Ectodermal cell (in vitro differentiated cells): ENCODE measurements around the gene TMEM208.

Experiments used
- H3K27ac ChIP-seq: 2 replicates; pipeline ENCODE4 v1.7.0; 2013; ENCODE audit warnings: mild to moderate bottlenecking, low read depth, low read length; ENCODE audit not compliant: insufficient read depth, poor library complexity, severe bottlenecking
- H3K27me3 ChIP-seq: 2 replicates; pipeline ENCODE4 v1.7.0; 2013; ENCODE audit warnings: mild to moderate bottlenecking, low read length; ENCODE audit not compliant: insufficient read depth, control insufficient read depth, poor library complexity, severe bottlenecking
- H3K36me3 ChIP-seq: one replicate; pipeline ENCODE4 v1.7.0; 2013; ENCODE audit warnings: low read length; ENCODE audit not compliant: control insufficient read depth, insufficient read depth
- H3K4me1 ChIP-seq: one replicate; pipeline ENCODE4 v1.7.0; 2013; ENCODE audit warnings: low read length; ENCODE audit not compliant: control insufficient read depth, insufficient read depth
- H3K4me3 ChIP-seq: 2 replicates; pipeline ENCODE4 v1.7.0; 2013; ENCODE audit warnings: low read depth, low read length, control low read depth; ENCODE audit not compliant: insufficient read depth
- H3K9me3 ChIP-seq: 2 replicates; pipeline ENCODE4 v1.7.0; 2013; ENCODE audit warnings: mild to moderate bottlenecking, low read length, moderate library complexity; ENCODE audit not compliant: control insufficient read depth
- WGBS, 2 experiments: methylation state at CpG; one replicate each; pipeline ENCODE4 v1.1.7; 2013; ENCODE audit warnings: missing lambda C conversion rate in 2 of 2; 5-methylcytosine and 5-hydroxymethylcytosine counted together

Gene TMEM208

GRCh38 chr16:67227567-67227921, 614 bp downstream of the TMEM208 start:
- Histone ChIP-seq H3K27me3 (no peaks in the 10 kb centered on the region), H3K9me3 (no peaks in the 10 kb centered on the region), H3K4me3 (peak overlapping the region; percentile 100), H3K27ac (no peak overlapping the region), H3K4me1 (peaks cover 6% of the 10 kb centered on the region), H3K36me3 (peaks cover 9% of the 10 kb centered on the region)
- WGBS, 2 experiments = 35% methylated on average over 12 of the region's 12 CpGs

GRCh38 chr16:67228034-67228785, 1.3 kb downstream of the TMEM208 start:
- no peaks in the 10 kb centered on the region for H3K27me3 ChIP-seq
- peaks cover 6% of the 10 kb centered on the region for H3K4me1 ChIP-seq
- no peak overlapping the region for H3K27ac ChIP-seq
- H3K9me3 ChIP-seq = no peaks in the 10 kb centered on the region
- H3K4me3 ChIP-seq = peak overlapping the region; percentile 100
- WGBS, 2 experiments = 94 to 95% methylated on average over 9 of the region's 9 CpGs
- peaks cover 9% of the 10 kb centered on the region for H3K36me3 ChIP-seq

DNA sequence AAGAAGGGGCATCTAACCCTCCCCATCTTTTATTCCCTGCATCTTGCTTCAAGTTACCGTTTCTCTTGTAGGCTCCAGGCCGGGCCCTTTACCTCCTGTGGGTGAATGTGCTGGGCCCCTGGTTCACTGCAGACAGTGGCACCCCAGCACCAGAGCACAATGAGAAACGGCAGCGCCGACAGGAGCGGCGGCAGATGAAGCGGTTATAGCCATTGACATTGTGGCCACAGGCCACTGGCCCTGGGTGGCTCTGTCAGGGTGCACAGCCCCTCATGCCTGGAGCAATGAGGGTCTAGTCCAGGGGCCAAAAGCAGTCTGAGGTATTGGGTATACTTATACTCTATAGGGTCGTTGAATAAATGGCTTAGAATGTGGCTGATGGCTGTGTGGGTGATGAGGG, 2.0 kb downstream of the TMEM208 start:
- WGBS, 2 experiments = 93 to 96% methylated on average over 9 of the region's 9 CpGs
- Histone ChIP-seq H3K9me3 (no peaks in the 10 kb centered on the region), H3K27me3 (no peaks in the 10 kb centered on the region), H3K4me3 (no peak overlapping the region), H3K36me3 (peaks cover 9% of the 10 kb centered on the region), H3K4me1 (peaks cover 6% of the 10 kb centered on the region), H3K27ac (no peak overlapping the region)

DNA sequence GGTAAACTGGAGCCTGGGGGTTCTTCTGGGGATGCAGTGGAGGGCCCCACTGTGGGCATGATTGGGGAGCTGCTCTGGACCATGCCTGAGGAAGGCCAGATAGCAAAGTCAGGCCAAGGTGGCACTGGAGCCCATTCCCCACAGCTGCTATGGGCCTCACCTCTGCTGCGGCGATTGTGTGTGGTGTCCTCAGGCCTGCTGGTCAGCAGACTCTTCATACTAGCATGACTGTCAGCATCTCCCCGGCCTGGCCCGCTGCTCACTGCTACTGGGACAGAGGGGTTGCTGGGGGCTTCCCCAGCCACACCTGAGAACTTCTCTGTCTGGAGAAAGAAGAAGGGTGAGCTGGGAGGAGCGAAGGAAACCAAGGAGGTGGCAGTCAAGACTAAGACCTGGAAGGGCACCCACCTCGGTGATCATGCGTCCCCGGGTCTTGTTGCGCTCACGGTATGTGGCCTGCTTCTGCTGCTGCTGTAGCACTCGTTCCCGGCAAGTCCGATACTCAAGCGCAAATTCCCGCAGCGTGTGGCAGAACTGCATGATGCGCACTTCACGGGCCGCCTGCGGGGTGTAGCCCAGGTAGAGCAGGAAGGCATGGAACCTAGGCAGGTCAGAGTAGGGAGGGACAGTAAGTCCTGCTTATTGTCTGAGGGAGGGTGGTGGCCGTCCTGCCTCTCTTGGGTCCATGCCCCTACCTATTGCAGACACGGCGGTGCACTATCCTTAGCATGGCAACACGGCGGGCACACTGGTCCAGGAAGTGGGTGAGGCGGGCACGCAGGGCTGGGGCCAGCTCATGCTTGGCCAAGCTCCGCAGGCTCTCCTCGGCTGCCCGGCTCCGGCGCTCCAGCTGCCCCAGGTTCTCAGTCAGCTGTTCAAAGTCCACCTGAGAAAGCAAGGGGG, 3.2 kb downstream of the TMEM208 start:
- H3K36me3 ChIP-seq = peaks cover 9% of the 10 kb centered on the region
- WGBS, 2 experiments = 95% methylated on average over 32 of the region's 32 CpGs

GRCh38 chr16:67230809-67231660, 4.1 kb downstream of the TMEM208 start:
- Histone ChIP-seq H3K27ac (no peak overlapping the region), H3K36me3 (peaks cover 9% of the 10 kb centered on the region), H3K4me1 (peaks cover 3% of the 10 kb centered on the region), H3K9me3 (no peaks in the 10 kb centered on the region), H3K4me3 (no peak overlapping the region), H3K27me3 (no peaks in the 10 kb centered on the region)
- 94 to 96% methylated on average over 12 of the region's 12 CpGs for WGBS, 2 experiments

More for the DNA sequence above, 3.2 kb downstream of the TMEM208 start:
- Histone ChIP-seq H3K4me3 (no peak overlapping the region), H3K4me1 (peaks cover 6% of the 10 kb centered on the region), H3K27me3 (no peaks in the 10 kb centered on the region), H3K9me3 (no peaks in the 10 kb centered on the region), H3K27ac (no peak overlapping the region)

DNA sequence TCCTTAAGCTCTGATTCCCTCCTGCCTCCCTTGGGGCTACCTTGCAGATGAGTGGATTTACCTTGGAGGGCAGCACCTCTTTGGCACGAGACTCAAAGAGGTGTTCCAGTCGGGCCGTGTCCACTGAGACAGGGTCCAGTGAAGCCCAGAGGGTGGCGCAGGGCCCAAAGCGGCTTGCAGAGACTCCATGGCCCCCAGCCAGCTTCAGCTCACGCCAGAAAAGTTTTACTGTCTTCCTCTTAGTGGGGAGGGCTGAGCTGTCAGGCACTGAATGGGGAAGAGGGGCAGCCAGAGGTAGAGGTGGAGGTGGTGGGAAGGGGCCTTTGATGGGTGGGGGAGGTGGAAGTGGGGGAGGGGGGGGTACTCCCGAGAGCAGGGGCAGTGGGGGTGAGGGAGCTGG, 6.7 kb downstream of the TMEM208 start:
- H3K27ac ChIP-seq = no peak overlapping the region
- H3K9me3 ChIP-seq = no peaks in the 10 kb centered on the region
- H3K36me3 ChIP-seq = peaks cover 5% of the 10 kb centered on the region
- WGBS, 2 experiments = 91 to 93% methylated on average over 6 to 7 of the region's 7 CpGs
- peaks cover 3% of the 10 kb centered on the region for H3K4me1 ChIP-seq
- no peak overlapping the region for H3K4me3 ChIP-seq
- H3K27me3 ChIP-seq = no peaks in the 10 kb centered on the region

- H3K27ac ChIP-seq = no peak overlapping the region
- H3K36me3 ChIP-seq = no peaks in the 10 kb centered on the region
- no peak overlapping the region for H3K4me3 ChIP-seq
- H3K9me3 ChIP-seq = no peaks in the 10 kb centered on the region
- H3K4me1 ChIP-seq = peaks cover 3% of the 10 kb centered on the region
- WGBS, 2 experiments = 94% methylated on average over 10 of the region's 10 CpGs
- H3K27me3 ChIP-seq = no peaks in the 10 kb centered on the region
Observed at GRCh38 chr16:67234180-67234597, 7.3 kb downstream of the TMEM208 start.

GRCh38 chr16:67235816-67236562, 9.1 kb downstream of the TMEM208 start:
- peaks cover 3% of the 10 kb centered on the region for H3K4me1 ChIP-seq
- no peaks in the 10 kb centered on the region for H3K9me3 ChIP-seq
- 84% methylated on average over 17 of the region's 17 CpGs for WGBS, 2 experiments
- no peak overlapping the region for H3K4me3 ChIP-seq
- H3K36me3 ChIP-seq = no peaks in the 10 kb centered on the region
- peak overlapping the region; percentile 48 for H3K27ac ChIP-seq
- H3K27me3 ChIP-seq = no peaks in the 10 kb centered on the region

DNA sequence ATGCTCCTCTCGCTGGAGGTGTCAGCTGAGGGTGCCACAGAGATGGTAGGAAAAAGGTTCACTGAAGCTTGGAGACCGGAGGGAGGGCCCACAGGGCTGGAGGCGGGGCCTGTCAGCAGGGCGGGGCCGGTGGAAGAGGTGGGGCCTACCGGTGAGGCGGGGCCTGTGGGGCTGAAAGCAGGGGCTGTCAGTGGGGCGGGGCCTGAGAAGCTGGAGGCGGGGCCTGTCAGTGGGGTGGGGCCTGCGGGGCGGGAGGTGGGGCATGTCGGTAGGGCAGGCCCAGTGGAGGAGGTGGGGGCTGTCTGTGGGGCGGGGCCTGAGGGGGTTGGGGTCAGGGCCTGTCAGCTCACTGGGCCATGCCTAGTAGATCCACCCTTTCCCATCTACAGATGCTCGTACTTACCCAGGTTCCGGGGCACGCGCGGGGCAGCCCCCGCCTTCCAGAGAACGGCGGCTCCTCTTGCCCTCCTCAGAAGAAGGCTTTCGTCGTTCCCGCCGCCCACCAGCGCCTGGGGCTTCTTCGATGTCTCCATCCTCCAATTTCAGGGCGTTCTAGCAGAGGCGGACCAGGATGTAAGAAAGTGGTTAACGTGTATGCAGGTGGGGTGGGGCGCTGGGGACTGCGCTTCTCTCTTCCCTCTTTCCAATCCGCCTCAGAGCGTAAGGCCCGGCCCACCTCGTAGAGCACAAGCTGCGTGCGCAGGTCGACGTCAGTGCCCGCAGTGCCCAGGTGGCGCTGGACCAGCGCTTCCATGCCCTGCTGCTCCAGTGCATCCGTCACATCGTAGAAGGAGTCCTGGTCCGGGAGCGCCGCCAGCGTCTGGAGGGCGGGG, 9.8 kb downstream of the TMEM208 start:
- no peak overlapping the region for H3K27ac ChIP-seq
- H3K36me3 ChIP-seq = no peaks in the 10 kb centered on the region
- no peaks in the 10 kb centered on the region for H3K27me3 ChIP-seq
- H3K4me3 ChIP-seq = no peak overlapping the region
- peaks cover 3% of the 10 kb centered on the region for H3K4me1 ChIP-seq
- no peaks in the 10 kb centered on the region for H3K9me3 ChIP-seq
- WGBS, 2 experiments = 87 to 91% methylated on average over 50 of the region's 50 CpGs
